ENCODE data around the gene ZC3H6.
"Not testable (repeated sequence)": the region's sequence is repeated elsewhere in the genome, so short reads cannot be mapped to it uniquely, and the experiment has no call there.

ZC3H6 gene

GRCh38 chr2:112335600-112335999 lies 60.2 kb downstream of the ZC3H6 start:
- DNase-seq: no peak

GRCh38 chr2:112339986-112340385 lies 64.6 kb downstream of the ZC3H6 start:
- DNase-seq: no peak

GRCh38 chr2:112340475-112341267 lies 65.3 kb downstream of the ZC3H6 start:
- DNase-seq: no peak

GRCh38 chr2:112342067-112342550 lies 66.7 kb downstream of the ZC3H6 start:
- DNase-seq: no peak

GRCh38 chr2:112343827-112344585 lies 68.6 kb downstream of the ZC3H6 start:
- DNase-seq: no peak

- no peak for DNase-seq
These were observed 69.9 kb downstream of the ZC3H6 start for GRCh38 chr2:112345030-112346027.

- DNase-seq: not testable (repeated sequence)
These were observed 76.9 kb downstream of the ZC3H6 start for GRCh38 chr2:112352292-112352691.

GRCh38 chr2:112352809-112353603 lies 77.6 kb downstream of the ZC3H6 start:
- not testable (repeated sequence) for DNase-seq

- not testable (repeated sequence) for DNase-seq
These were observed 78.9 kb downstream of the ZC3H6 start for GRCh38 chr2:112354335-112354734.

- not testable (repeated sequence) for DNase-seq
These were observed 84.7 kb downstream of the ZC3H6 start for GRCh38 chr2:112360055-112360454.

All from suppressor macrophage (primary cell).